Fibroblast of lung (primary cell): Measurements from ENCODE around the gene THAP2.

Experiments
- CTCF ChIP-seq, 2 donors: IDR thresholded peaks in 1 of 2; conservative IDR thresholded peaks in 1 of 2; 1 replicate in 1 of 2; 2 replicates in 1 of 2; pipeline ENCODE4 v1.5.1; 2011 to 2012; ENCODE audit warnings: low read length in 2 of 2, control low read depth in 1 of 2, inconsistent platforms in 1 of 2, low read depth in 1 of 2, mild to moderate bottlenecking in 1 of 2
- EZH2 ChIP-seq: IDR thresholded peaks from 2 replicates; pipeline ENCODE4 v1.5.1; 2012; ENCODE audit warnings: low read length, control low read depth, mild to moderate bottlenecking; ENCODE audit errors: missing control alignments

DNA sequence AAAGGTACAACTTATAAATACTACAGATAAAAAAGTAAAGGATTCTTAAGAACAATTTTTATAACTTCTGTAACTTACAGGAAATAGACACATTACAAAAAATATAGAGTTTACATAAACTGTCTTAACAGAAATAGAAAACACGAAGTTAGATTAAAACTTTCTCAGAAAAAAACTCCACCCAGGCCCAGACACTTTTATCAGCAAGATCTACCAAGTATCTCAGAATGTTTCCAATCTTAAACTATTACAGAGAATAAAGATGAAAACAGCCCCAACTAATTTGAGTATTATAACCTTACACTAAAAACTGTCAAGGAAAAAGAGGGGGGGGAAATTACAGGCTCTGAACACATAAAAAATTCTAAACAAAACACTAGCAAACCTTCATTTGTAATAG lies 8.6 kb upstream of the THAP2 start:
- TF ChIP-seq CTCF (conservative IDR thresholded peaks at IDR 0.05 in 1 of 2, IDR thresholded peaks at IDR 0.05 in 1 of 2; ENCODE audit: low read depth in 1 of 2, low read length in 2 of 2) = no peak
- no peak for TF ChIP-seq EZH2
